VCaP (cell line): Measurements from ENCODE around the gene GNA15.
"Not testable (repeated sequence)": the region's sequence is repeated elsewhere in the genome, so short reads cannot be mapped to it uniquely, and the experiment has no call there.

Source experiments
- H3K27ac ChIP-seq: fragments of 450-650 bp; 2 replicates; pipeline ENCODE4 v1.5.1; 2017
- TF ChIP-seq, protein P1 (sequence below): fragments of 450-650 bp; conservative IDR thresholded peaks from 2 replicates; pipeline ENCODE4 v1.5.1; 2017; ENCODE audit warnings: mild to moderate bottlenecking, moderate library complexity

Gene GNA15

DNA sequence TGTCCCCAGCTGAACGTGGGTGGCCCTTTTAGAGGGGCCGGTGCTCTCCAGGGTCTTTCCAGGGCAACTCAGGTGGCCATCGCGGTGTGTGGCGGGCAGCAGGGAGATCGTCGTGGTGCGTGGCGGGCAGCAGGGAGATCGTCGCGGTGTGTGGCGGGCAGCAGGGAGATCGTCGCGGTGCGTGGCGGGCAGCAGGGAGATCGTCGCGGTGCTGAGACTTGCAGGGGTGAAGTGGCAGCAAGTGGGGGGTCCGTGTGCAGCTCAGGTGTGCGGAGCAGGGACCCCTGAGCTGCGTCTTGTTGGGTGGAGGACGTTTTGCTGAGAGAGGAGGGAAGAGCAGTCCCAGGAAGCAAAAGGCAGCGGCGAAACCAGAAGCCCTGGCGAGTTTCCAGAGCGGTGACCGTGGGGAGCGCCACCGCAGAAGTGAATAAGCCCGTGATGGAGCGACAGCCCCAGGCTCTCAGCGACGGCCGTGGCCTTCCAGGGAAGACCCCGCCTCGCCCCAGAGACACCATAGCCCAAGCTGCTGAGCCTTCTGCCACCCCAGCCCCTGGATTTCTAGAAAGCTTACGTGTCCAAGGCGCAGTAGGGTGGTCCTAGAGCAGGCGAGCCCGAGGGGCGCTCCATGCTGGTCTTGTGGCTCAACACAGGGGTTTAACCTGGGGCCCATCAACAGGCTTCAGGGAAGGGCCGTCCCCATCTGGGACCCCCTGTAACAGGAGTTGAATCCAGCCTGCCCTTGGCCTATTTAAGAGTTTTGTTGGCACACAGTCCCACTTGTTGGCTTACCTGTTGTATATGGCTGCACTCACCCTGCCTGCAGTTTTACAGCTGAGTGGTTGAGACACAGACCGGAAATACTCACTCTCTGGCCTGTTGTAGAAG lies 55.3 kb downstream of the GNA15 start:
- H3K27ac ChIP-seq, result no peak overlapping the region
- TF ChIP-seq, protein P1, sequence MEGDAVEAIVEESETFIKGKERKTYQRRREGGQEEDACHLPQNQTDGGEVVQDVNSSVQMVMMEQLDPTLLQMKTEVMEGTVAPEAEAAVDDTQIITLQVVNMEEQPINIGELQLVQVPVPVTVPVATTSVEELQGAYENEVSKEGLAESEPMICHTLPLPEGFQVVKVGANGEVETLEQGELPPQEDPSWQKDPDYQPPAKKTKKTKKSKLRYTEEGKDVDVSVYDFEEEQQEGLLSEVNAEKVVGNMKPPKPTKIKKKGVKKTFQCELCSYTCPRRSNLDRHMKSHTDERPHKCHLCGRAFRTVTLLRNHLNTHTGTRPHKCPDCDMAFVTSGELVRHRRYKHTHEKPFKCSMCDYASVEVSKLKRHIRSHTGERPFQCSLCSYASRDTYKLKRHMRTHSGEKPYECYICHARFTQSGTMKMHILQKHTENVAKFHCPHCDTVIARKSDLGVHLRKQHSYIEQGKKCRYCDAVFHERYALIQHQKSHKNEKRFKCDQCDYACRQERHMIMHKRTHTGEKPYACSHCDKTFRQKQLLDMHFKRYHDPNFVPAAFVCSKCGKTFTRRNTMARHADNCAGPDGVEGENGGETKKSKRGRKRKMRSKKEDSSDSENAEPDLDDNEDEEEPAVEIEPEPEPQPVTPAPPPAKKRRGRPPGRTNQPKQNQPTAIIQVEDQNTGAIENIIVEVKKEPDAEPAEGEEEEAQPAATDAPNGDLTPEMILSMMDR, result no peak

DNA sequence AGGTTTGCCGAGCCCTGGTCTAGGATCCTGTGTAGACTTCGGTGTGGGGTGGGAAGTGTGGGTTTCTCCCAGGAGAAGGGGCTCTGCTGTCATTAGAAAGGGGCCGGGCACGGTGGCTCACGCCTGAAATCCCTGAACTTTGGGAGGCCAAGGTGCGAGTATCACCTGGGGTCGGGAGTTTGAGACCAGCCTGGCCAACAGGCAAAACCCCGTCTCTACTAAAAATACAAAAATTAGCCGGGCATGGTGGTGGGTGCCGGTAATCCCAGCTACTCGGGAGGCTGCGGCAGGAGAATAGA lies 55.9 kb downstream of the GNA15 start:
- H3K27ac ChIP-seq, result not testable (repeated sequence)

DNA sequence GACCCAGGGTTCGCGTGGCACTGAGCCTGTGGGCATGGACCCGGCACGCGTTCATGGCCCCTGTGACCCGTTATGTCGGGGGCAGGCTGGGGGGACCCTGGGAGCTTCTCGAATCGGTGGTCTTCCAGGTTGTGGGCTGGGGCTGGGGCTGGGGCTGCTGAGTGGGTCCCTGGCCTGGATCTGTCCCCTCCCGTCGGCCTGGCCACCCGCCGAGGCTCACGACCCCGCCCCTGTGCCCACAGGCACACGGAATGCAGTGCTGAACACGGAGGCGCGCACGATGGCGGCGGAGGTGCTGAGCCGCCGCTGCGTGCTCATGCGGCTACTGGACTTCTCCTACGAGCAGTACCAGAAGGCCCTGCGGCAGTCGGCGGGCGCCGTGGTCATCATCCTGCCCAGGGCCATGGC lies 56.4 kb downstream of the GNA15 start:
- TF ChIP-seq, protein P1, result no peak
- H3K27ac ChIP-seq, result no peak overlapping the region

DNA sequence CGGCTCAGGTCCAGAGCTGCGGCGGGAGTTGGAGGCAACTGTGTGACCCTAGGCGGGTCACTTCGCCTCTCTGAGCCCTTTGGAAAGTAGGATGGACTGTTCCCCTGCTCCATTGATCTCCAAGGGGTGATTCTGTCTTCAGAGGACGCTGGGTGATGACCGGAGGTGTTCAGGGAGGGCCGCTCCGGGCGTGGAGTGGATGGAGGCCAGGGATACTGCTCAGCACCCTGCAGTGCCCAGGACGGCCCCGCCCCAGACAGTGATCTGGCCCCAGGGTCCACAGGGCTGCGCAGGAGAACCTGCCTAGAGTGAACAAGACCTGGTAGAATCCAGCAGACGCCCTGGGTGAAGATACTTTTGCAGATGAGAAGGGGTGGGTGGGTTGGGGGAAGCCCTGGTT lies 56.9 kb downstream of the GNA15 start:
- TF ChIP-seq, protein P1, result no peak
- no peak overlapping the region for H3K27ac ChIP-seq

DNA sequence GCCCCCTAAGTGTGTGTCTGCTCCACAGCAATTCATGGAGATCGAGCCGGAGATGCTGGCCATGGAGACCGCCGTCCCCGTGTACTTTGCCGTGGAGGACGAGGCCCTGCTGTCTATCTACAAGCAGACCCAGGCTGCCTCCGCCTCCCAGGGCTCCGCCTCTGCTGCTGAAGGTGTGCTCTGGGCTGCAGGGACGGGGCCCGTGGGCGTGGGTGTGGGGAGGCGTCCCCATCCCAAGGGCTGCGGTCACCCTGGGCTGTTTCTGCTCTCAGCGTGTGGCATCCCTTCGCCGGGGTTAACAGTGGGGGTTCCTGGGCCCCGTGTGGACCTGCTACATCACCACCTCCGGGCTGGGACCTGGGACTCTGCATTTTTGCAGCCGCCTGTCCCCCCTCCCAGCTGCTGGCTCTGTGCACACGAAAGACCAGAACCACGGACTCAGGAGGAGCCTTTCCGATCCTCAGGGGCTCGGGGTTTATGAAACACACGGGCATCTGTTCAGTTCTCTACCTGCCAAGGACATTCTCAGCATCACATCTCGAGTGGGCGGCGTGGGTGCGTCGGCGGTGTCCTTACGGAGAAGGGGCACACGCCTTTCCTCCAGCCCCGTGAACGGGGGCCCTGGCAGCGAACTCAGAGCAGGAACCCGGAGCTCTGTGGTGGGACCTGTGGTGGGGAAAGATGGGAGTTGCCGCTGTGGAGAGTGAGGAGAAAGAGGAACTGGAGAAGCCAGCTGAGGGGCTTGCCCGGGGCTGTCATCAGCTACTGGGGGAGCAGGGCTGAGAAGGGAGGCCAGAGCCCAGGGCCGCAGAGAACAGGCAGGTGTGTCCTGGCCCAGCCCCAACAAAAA lies 57.6 kb downstream of the GNA15 start:
- TF ChIP-seq, protein P1, result no peak
- H3K27ac ChIP-seq, result no peak overlapping the region

DNA sequence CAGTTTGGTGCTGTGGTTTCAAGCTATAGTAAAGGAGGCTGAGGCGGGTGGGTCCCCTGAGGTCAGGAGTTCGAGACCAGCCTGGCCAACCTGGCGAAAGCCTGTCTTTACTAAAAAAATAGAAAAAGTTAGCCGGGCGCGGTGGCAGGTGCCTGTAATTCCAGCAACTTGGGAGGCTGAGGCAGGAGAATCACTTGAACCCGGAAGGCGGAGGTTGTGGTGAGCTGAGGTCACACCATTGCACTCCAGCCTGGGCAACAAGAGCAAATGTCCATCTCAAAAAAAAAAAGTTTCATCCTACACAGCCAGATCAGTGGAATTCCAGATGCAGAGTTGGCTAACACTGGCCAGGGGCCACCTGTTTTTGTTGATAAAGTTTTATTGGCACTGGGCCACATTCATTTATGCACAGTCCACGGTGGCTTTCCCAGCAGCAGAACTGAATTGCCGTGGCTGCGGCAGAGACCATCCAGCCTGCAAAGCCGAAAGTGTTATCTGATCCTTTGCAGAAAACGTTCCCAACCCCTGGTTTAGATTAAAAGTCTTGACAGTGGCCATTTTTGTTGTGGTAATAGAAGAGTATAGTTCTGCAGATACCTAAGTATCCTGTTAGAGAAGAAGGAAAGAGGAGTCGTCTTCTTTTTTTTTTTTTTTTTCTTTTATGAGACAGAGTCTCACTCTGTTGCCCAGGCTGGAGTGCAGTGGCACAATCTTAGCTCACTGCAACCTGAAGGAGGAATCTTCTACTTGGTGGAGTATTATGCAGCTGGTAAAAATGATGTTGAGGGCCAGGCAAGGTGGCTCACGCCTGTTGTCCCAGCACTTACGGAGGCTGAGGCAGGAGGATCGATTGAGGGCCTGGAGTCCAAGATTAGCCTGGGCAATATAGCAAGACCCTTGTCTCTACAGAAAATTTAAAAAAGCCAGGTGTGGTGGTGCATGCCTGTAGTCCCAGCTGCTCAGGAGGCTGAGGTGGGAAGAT lies 58.6 kb downstream of the GNA15 start:
- TF ChIP-seq, protein P1, result no peak
- H3K27ac ChIP-seq, result no peak overlapping the region

DNA sequence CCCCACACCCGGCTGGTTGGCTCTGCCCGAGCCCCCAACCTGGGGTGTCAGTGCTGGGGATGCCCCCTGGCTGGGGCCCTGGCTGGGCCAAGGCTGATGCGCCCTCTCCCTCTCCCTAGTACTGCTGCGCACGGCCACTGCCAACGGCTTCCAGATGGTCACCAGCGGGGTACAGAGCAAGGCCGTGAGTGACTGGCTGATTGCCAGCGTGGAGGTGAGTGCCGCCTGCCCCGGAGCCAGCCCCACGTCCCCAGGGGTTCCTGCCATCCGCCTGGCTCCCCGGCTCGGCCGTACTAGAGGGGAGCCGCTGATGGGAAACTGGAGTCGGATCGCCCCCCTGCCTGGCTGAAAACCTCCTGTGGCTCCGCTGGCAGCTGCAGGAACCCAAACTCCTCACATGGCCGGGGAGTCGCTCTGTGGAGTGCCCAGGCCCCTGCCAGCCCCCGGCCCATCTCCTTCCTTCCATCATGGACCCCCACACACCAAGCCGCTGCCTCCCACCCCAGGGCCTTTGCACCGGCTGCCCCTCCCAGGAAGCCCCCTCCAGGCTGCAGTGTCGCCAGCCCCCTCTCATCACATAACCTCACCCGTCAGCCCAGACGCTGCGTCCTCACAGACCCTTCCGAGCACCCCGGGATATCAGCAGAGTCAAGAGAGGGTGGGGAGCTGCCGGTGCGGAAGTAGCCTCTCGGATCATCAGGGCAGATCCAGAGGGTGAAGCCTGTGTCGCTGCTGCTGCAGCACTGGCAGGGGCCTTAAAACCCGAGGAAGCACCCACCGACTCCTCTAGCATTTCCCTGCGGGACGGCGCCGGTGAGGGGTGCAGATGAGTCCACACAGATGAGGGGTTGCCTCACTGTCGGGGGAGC lies 60.5 kb downstream of the GNA15 start:
- TF ChIP-seq, protein P1, result no peak
- no peak overlapping the region for H3K27ac ChIP-seq
